Natural killer cell (primary cell): ENCODE measurements around the gene YWHAH. TPM values are rescaled to one million over a fixed set of nuclear protein-coding genes. Genes with fewer than 3 reads are reported as not detected.

Experiments
- ATAC-seq, 3 donors: fragments of 150-1000 bp in 2 of 3; fragments of 200-7000 bp in 1 of 3; cut with Tn5 transposase; 1 replicate in 1 of 3; 2 replicates in 2 of 3; pipeline ENCODE4 v1.10.0; 2021; ENCODE audit warnings: mild to moderate bottlenecking in 2 of 3, moderate library complexity in 2 of 3
- DNase-seq, 2 donors: peaks; one replicate each; pipeline versions ENCODE4 v3.0.0 to v3.0.0-alpha.2; 2013 to 2021; ENCODE audit warnings: mixed read lengths in 1 of 2
- H3K27ac ChIP-seq: one replicate; pipeline ENCODE4 v1.5.1; 2013; ENCODE audit warnings: mild to moderate bottlenecking, low read length
- H3K27me3 ChIP-seq: one replicate; pipeline ENCODE4 v1.6.1; 2013; ENCODE audit warnings: low read length; ENCODE audit not compliant: control insufficient read depth, insufficient read depth
- H3K36me3 ChIP-seq: one replicate; pipeline ENCODE4 v1.6.1; 2013; ENCODE audit warnings: low read length; ENCODE audit not compliant: control insufficient read depth, insufficient read depth
- H3K4me1 ChIP-seq: one replicate; pipeline ENCODE4 v1.6.1; 2013; ENCODE audit warnings: low read length; ENCODE audit not compliant: control insufficient read depth, insufficient read depth
- H3K4me3 ChIP-seq: one replicate; pipeline ENCODE4 v1.5.1; 2013; ENCODE audit warnings: low read length
- H3K9me3 ChIP-seq: one replicate; pipeline ENCODE4 v1.6.1; 2013; ENCODE audit warnings: low read length; ENCODE audit not compliant: control insufficient read depth, insufficient read depth
- H3K27ac Mint-ChIP-seq, 2 donors: one replicate each; pipeline ENCODE4 v1.8.0; 2022; ENCODE audit warnings: mild to moderate bottlenecking in 2 of 2, mixed read lengths in 2 of 2, moderate library complexity in 1 of 2
- H3K27me3 Mint-ChIP-seq, 2 donors: one replicate each; pipeline ENCODE4 v1.8.0; 2022; ENCODE audit warnings: low read depth in 2 of 2, mixed read lengths in 2 of 2
- H3K36me3 Mint-ChIP-seq: one replicate; pipeline ENCODE4 v1.8.0; 2022; ENCODE audit warnings: mixed read lengths
- H3K4me1 Mint-ChIP-seq, 2 donors: one replicate each; pipeline ENCODE4 v1.8.0; 2022; ENCODE audit warnings: mixed read lengths in 2 of 2
- H3K4me3 Mint-ChIP-seq: one replicate; pipeline ENCODE4 v1.8.0; 2022; ENCODE audit warnings: mild to moderate bottlenecking, moderate library complexity, mixed read lengths
- H3K9me3 Mint-ChIP-seq, 2 donors: one replicate each; pipeline ENCODE4 v1.8.0; 2022; ENCODE audit warnings: mixed read lengths in 2 of 2
- WGBS: methylation state at CpG from one replicate; pipeline ENCODE4 v1.1.7; 2013; ENCODE audit warnings: missing lambda C conversion rate; ENCODE audit not compliant: insufficient coverage; 5-methylcytosine and 5-hydroxymethylcytosine counted together
- intact Hi-C: fragments of 100-400 bp; cut with micrococcal nuclease; formaldehyde crosslinking; loops from one replicate; pipeline ENCODE4 v1.14.2; 2022
- total RNA-seq, 4 donors: library from RNA; stranded (reverse); fragments of 120-200 nt in 1 of 4; gene quantifications; one replicate each; pipeline versions ENCODE4 v1.2.3 to v1.2.4, GENCODE V29; 2013 to 2022
- TF ChIP-seq, protein P1 (sequence below): fragments of 200-600 bp; IDR thresholded peaks from one replicate; pipeline ENCODE4 v1.8.0; 2022; ENCODE audit warnings: antibody characterized with exemption

YWHAH gene
- total RNA-seq, 3 donors from 2014 or later (not counting 1 experiment from before 2014, with no cell fraction given): 29.6 to 35.0 (median 32.8) TPM

DNA sequence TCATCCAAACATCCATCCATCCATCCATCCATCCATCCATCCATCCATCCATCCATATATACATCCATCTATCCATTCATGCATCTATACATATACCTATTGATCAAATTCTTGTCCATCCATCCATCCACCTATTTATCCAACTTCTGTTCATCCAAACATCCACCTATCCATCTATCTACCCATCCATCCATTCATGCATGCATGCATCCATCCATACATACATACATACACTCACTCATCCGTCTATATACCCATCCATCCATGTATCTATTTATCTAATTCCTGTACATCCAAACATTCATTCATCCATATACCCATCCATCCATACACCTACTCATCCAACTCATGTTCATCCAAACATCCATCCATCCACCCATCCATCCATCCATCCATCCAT is 19.3 kb upstream of the YWHAH start:
- Histone ChIP-seq H3K27ac (no peak overlapping the region), H3K4me1 (peaks cover 5% of the 10 kb centered on the region), H3K4me3 (no peak overlapping the region), H3K36me3 (no peaks in the 10 kb centered on the region), H3K9me3 (no peaks in the 10 kb centered on the region), H3K27me3 (no peaks in the 10 kb centered on the region)
- WGBS: 95% methylated on average over 1 of the region's 1 CpG
- no peak overlapping the region for H3K4me3 Mint-ChIP-seq
- H3K27me3 Mint-ChIP-seq: peaks cover 6 to 7% of the 10 kb centered on the region in 2 donors
- TF ChIP-seq, protein P1, sequence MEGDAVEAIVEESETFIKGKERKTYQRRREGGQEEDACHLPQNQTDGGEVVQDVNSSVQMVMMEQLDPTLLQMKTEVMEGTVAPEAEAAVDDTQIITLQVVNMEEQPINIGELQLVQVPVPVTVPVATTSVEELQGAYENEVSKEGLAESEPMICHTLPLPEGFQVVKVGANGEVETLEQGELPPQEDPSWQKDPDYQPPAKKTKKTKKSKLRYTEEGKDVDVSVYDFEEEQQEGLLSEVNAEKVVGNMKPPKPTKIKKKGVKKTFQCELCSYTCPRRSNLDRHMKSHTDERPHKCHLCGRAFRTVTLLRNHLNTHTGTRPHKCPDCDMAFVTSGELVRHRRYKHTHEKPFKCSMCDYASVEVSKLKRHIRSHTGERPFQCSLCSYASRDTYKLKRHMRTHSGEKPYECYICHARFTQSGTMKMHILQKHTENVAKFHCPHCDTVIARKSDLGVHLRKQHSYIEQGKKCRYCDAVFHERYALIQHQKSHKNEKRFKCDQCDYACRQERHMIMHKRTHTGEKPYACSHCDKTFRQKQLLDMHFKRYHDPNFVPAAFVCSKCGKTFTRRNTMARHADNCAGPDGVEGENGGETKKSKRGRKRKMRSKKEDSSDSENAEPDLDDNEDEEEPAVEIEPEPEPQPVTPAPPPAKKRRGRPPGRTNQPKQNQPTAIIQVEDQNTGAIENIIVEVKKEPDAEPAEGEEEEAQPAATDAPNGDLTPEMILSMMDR: no peak
- H3K4me1 Mint-ChIP-seq: no peaks in the 10 kb centered on the region
- DNase-seq: no peak
- intact Hi-C loops: no loop called here
- ATAC-seq: no peak
- H3K9me3 Mint-ChIP-seq: peaks cover 0 to 2% of the 10 kb centered on the region in 2 donors
- no peak overlapping the region for H3K27ac Mint-ChIP-seq
- H3K36me3 Mint-ChIP-seq: no peaks in the 10 kb centered on the region

DNA sequence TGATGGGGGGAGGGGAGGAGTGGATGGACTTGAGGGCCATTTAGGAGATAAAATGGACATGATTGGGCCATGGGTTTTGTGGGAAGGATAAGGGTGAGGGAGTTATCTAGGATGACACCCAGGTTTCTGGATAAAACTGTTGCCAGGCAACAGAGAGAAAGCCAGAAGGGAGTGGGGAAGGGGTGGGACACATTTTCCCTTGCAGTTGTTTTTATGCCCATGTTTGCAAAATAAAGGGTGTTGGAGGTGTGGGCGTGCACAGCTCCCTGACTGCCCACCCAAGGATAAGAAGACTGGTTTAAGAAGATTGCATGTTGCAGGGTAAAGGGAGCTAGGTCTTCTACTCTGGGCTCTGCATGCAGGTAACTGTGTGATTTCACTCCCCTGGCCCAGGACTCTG is 18.3 kb upstream of the YWHAH start:
- DNase-seq (no peak), ATAC-seq (no peak)
- no peaks in the 10 kb centered on the region for H3K9me3 ChIP-seq
- Mint-ChIP-seq H3K4me3 (no peak overlapping the region), H3K4me1 (no peaks in the 10 kb centered on the region), H3K36me3 (no peaks in the 10 kb centered on the region), H3K27me3 (peaks cover 6 to 7% of the 10 kb centered on the region in 2 donors), H3K27ac (no peak overlapping the region), H3K9me3 (peaks cover 0 to 2% of the 10 kb centered on the region in 2 donors)
- TF ChIP-seq, protein P1: no peak
- H3K4me1 ChIP-seq: peaks cover 5% of the 10 kb centered on the region
- intact Hi-C loops: no loop called here
- 93% methylated on average over 1 of the region's 1 CpG for WGBS
- H3K27me3 ChIP-seq: no peaks in the 10 kb centered on the region
- H3K27ac ChIP-seq: no peak overlapping the region
- H3K4me3 ChIP-seq: no peak overlapping the region
- no peaks in the 10 kb centered on the region for H3K36me3 ChIP-seq

DNA sequence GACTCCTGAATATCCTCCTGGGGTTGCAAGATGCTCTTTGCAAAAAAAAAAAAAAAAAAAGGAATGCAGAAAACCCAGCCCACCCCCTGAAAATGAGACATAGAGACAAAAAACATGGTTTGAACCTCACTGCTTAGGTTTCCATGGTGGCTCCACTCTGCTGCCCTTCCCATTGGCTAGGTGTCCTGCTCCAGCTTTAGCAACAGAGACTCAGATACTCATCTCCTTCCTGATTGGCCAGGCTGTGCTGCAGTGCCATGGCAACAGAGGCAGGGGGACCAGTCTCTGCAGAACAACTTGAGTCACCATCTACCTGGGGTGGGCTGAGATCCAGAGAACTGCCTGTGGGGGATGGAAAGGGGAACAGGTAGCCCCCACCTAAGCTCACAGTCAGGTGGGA is 17.4 kb upstream of the YWHAH start:
- ATAC-seq (no peak), DNase-seq (no peak)
- H3K4me1 Mint-ChIP-seq: no peaks in the 10 kb centered on the region
- intact Hi-C loops: no loop called here
- peaks cover 6 to 7% of the 10 kb centered on the region in 2 donors for H3K27me3 Mint-ChIP-seq
- peaks cover 0 to 2% of the 10 kb centered on the region in 2 donors for H3K9me3 Mint-ChIP-seq
- no peaks in the 10 kb centered on the region for H3K36me3 Mint-ChIP-seq
- TF ChIP-seq, protein P1: no peak
- Histone ChIP-seq H3K27me3 (no peaks in the 10 kb centered on the region), H3K4me3 (no peak overlapping the region), H3K4me1 (peaks cover 5% of the 10 kb centered on the region), H3K9me3 (no peaks in the 10 kb centered on the region), H3K27ac (no peak overlapping the region), H3K36me3 (no peaks in the 10 kb centered on the region)
- H3K27ac Mint-ChIP-seq: no peak overlapping the region
- no peak overlapping the region for H3K4me3 Mint-ChIP-seq

DNA sequence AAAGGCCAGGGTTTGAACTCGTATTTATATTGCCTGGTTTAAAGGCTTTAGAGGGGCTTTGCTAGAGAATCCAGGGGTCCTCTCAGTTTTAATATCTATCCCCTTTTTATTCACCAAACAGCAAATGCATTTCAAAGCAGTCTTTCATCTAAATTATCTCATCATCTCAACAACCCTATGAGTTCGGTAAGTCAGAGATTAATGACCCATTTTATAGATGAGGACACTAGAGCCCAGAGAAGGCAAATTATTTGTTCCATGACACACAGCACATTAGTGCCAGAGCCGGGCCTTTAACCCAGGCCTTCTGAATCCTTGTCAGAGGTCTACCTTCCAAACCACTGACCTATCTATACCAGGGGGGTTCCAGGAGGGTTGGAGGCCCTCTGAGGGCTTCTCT is 16.8 kb upstream of the YWHAH start:
- TF ChIP-seq, protein P1: no peak
- Histone ChIP-seq H3K27ac (no peak overlapping the region), H3K4me3 (no peak overlapping the region), H3K27me3 (no peaks in the 10 kb centered on the region), H3K4me1 (peaks cover 1% of the 10 kb centered on the region), H3K36me3 (no peaks in the 10 kb centered on the region), H3K9me3 (no peaks in the 10 kb centered on the region)
- H3K27me3 Mint-ChIP-seq: peaks cover 6 to 7% of the 10 kb centered on the region in 2 donors
- H3K4me1 Mint-ChIP-seq: no peaks in the 10 kb centered on the region
- no peaks in the 10 kb centered on the region for H3K36me3 Mint-ChIP-seq
- ATAC-seq (no peak), DNase-seq (no peak)
- 92% methylated on average over 3 of the region's 3 CpGs for WGBS
- H3K4me3 Mint-ChIP-seq: no peak overlapping the region
- intact Hi-C loops: no loop called here
- peaks cover 0 to 2% of the 10 kb centered on the region in 2 donors for H3K9me3 Mint-ChIP-seq
- no peak overlapping the region for H3K27ac Mint-ChIP-seq
